ENCODE results near the gene GOLGA6D. TPM values are rescaled to one million over a fixed set of nuclear protein-coding genes. Genes with fewer than 3 reads are reported as not detected.
"Not testable (repeated sequence)": the region's sequence is repeated elsewhere in the genome, so short reads cannot be mapped to it uniquely, and the experiment has no call there.

GOLGA6D gene
- total RNA-seq, 3 donors from 2014 or later, result not detected

- not testable (repeated sequence) for H3K36me3 Mint-ChIP-seq (ENCODE audit: insufficient read depth); H3K9me3 Mint-ChIP-seq; ATAC-seq; H3K27me3 Mint-ChIP-seq (ENCODE audit: low read depth); H3K4me3 Mint-ChIP-seq; DNase-seq
- H3K4me1 Mint-ChIP-seq (ENCODE audit: low read depth), result peaks cover 20% of the 10 kb centered on the region
Observed at GRCh38 chr15:75333654-75334419, 51.2 kb downstream of the GOLGA6D start.

DNA sequence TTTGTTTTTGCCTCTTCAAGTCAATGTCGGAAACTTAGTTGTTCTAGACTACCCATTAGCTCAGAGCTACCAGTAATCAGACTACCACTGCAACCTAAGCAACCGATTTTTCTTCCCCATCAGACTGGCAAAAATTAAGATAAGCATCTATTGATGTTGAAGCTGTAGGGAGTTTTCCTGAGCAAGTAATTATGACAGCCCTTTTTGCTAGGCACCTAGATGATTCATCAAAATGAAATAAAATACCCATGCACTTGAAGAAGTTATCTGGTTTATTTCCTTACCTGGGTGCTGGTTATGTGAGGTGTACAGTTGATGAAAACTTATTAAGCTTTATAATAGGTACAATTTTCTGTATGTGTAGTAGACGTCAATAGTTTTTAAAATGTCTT is 52.7 kb downstream of the GOLGA6D start:
- ATAC-seq, result no peak

DNA sequence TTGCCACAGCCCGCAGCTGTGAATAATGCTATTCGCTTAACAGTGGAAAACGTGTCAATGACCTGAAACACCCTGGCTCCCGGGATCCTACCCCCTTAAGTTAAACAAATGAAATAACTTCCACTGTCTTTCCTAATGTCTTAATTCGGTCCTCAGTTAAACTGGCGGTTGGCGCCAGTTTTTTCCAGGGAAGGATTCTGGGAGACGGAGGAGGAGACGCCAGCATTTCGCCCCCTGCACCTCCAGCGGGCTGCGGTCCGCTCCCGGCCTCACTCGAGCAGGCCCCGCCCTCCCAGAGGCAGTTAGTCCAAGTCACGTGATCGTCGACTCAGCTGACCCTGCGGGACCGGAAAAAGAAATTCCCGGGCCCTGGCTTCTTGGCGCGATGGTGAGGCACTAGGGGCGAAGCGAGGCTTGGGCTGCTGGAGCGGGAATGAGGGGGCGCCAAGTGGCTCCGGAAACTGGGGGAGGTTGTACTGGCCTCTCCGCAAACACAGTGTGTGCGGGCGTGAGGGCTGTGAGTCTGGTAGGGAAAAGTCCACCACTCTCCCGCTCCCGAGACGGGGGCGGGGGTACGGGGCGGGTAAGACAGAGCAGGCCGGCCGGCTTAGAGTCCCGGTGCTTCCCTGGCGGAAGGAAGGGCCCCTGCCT is 53.2 kb downstream of the GOLGA6D start, which contains the start of gene COMMD4:
TSS of gene COMMD4 (plus strand) at position 359 of the 651 bp plus-strand sequence. CDS start at position 386, 27 bp downstream.
- DNase-seq (peak; percentile 54), ATAC-seq (peak; percentile 86 to 89)
- Mint-ChIP-seq H3K4me1 (ENCODE audit: low read depth) (peaks cover 20% of the 10 kb centered on the region), H3K4me3 (peak within 1 kb of the TSS; percentile 90), H3K36me3 (ENCODE audit: insufficient read depth) (peaks cover 10% of the 10 kb centered on the region), H3K27me3 (ENCODE audit: low read depth) (no peaks in the 10 kb centered on the region), H3K9me3 (no peaks in the 10 kb centered on the region)

More for the DNA sequence above, 52.7 kb downstream of the GOLGA6D start:
- H3K27me3 Mint-ChIP-seq (ENCODE audit: low read depth), result no peaks in the 10 kb centered on the region
- no peak for DNase-seq
- H3K36me3 Mint-ChIP-seq (ENCODE audit: insufficient read depth), result peaks cover 10% of the 10 kb centered on the region
- peaks cover 20% of the 10 kb centered on the region for H3K4me1 Mint-ChIP-seq (ENCODE audit: low read depth)
- H3K4me3 Mint-ChIP-seq, result peak overlapping the region; percentile 90
- no peaks in the 10 kb centered on the region for H3K9me3 Mint-ChIP-seq

- no peak for DNase-seq
- ATAC-seq, result no peak
- Mint-ChIP-seq H3K9me3 (no peaks in the 10 kb centered on the region), H3K36me3 (ENCODE audit: insufficient read depth) (peaks cover 14% of the 10 kb centered on the region), H3K4me1 (ENCODE audit: low read depth) (peaks cover 20% of the 10 kb centered on the region), H3K27me3 (ENCODE audit: low read depth) (no peaks in the 10 kb centered on the region), H3K4me3 (no peak overlapping the region)
Observed at GRCh38 chr15:75338661-75339240, 56.1 kb downstream of the GOLGA6D start.

GRCh38 chr15:75339531-75340240 is 57.1 kb downstream of the GOLGA6D start:
- no peak overlapping the region for H3K4me3 Mint-ChIP-seq
- H3K27me3 Mint-ChIP-seq (ENCODE audit: low read depth), result no peaks in the 10 kb centered on the region
- H3K36me3 Mint-ChIP-seq (ENCODE audit: insufficient read depth), result peaks cover 14% of the 10 kb centered on the region
- H3K9me3 Mint-ChIP-seq, result no peaks in the 10 kb centered on the region
- DNase-seq (no peak), ATAC-seq (no peak)
- H3K4me1 Mint-ChIP-seq (ENCODE audit: low read depth), result peaks cover 20% of the 10 kb centered on the region

DNA sequence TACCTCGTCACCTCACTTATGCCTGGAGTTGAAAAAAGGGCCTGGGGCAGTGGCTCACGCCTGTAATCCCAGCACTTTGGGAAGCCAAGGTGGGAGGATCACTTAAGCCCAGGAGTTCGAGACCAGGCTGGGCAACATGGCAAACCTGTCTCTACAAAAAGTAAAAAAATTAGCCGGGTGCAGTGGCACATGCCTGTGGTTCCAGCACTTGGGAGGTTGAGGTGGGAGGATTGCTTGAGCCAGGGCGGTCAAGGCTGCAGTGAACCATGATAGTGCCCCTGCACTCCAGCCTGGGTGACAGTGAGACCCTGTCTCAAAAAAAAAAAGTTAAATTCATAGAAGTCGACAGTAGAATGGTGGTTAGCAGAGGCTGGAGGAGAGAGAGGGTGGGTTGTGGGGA is 59.6 kb downstream of the GOLGA6D start:
- H3K4me3 Mint-ChIP-seq, result no peak overlapping the region
- DNase-seq (no peak), ATAC-seq (no peak)
- H3K27me3 Mint-ChIP-seq (ENCODE audit: low read depth), result no peaks in the 10 kb centered on the region
- H3K4me1 Mint-ChIP-seq (ENCODE audit: low read depth), result peaks cover 7% of the 10 kb centered on the region
- no peaks in the 10 kb centered on the region for H3K9me3 Mint-ChIP-seq
- H3K36me3 Mint-ChIP-seq (ENCODE audit: insufficient read depth), result peaks cover 14% of the 10 kb centered on the region

GRCh38 chr15:75343953-75344352 is 61.3 kb downstream of the GOLGA6D start:
- not testable (repeated sequence) for H3K4me3 Mint-ChIP-seq; H3K9me3 Mint-ChIP-seq; H3K27me3 Mint-ChIP-seq (ENCODE audit: low read depth); ATAC-seq; DNase-seq
- Mint-ChIP-seq H3K4me1 (ENCODE audit: low read depth) (peaks cover 11% of the 10 kb centered on the region), H3K36me3 (ENCODE audit: insufficient read depth) (peaks cover 11% of the 10 kb centered on the region)

Other genes starting within 250 kb of the GOLGA6D start
- gene C15orf39, start 81.0 kb upstream of the GOLGA6D start, total RNA-seq, result 10 to 100 TPM; 49.9 to 68.7 (median 62.0) TPM
- gene GOLGA6C, start 24.5 kb upstream of the GOLGA6D start, total RNA-seq, result not detected
- 10 to 100 TPM; 78.3 to 84.4 (median 79.9) TPM for gene COMMD4, start 53.2 kb downstream of the GOLGA6D start, total RNA-seq
- gene NEIL1, start 64.2 kb downstream of the GOLGA6D start, total RNA-seq, result 1 to 10 TPM in 2 of 3 donors, under 1 TPM in 1; 0.79 to 2.1 (median 2.1) TPM
- 100 to 1,000 TPM; 185 to 247 (median 216) TPM for gene MAN2C1, start 85.8 kb downstream of the GOLGA6D start, total RNA-seq
- 10 to 100 TPM; 77.8 to 79.2 (median 78.8) TPM for gene SIN3A, start 168.9 kb downstream of the GOLGA6D start, total RNA-seq

Data from activated T-cell treated with anti-CD3 and anti-CD28 coated beads, Interleukin-2, amount 50 U/mL, for 4 hours (primary cell).